Measurements from ENCODE around the gene ODF2L.

GRCh38 chr1:86429122-86429725 is 33.1 kb upstream of the ODF2L start:
- no peak for TF ChIP-seq CTCF (IDR thresholded peaks at IDR 0.05; ENCODE audit: insufficient read depth, low read length)
- TF ChIP-seq POLR2AphosphoS5 (IDR thresholded peaks at IDR 0.05; ENCODE audit: low read depth) = no peak
- no peak for TF ChIP-seq GABPA (IDR thresholded peaks at IDR 0.05; ENCODE audit: low read depth)
- no peak for TF ChIP-seq REST (IDR thresholded peaks at IDR 0.05; ENCODE audit: insufficient replicate concordance, low read depth)

Measured in HL-60 (cell line).